ENCODE measurements around the gene PAOX.
"Not testable (repeated sequence)": the region's sequence is repeated elsewhere in the genome, so short reads cannot be mapped to it uniquely, and the experiment has no call there.

The PAOX gene

GRCh38 chr10:133385214-133385613 is 6.2 kb downstream of the PAOX start:
- Mint-ChIP-seq H3K4me1 (peaks cover 19% of the 10 kb centered on the region), H3K36me3 (no peaks in the 10 kb centered on the region), H3K27ac (no peak overlapping the region), H3K9me3 (no peaks in the 10 kb centered on the region), H3K4me3 (no peak overlapping the region), H3K27me3 (no peaks in the 10 kb centered on the region)

- not testable (repeated sequence) for H3K27ac Mint-ChIP-seq, H3K27me3 Mint-ChIP-seq
- peaks cover 36% of the 10 kb centered on the region for H3K4me1 Mint-ChIP-seq
These were observed 7.9 kb downstream of the PAOX start for GRCh38 chr10:133386951-133387350.

GRCh38 chr10:133388236-133388972 is 9.3 kb downstream of the PAOX start:
- Mint-ChIP-seq H3K27ac (peak overlapping the region; percentile 92), H3K36me3 (no peaks in the 10 kb centered on the region), H3K9me3 (no peaks in the 10 kb centered on the region), H3K4me3 (peak overlapping the region; percentile 78), H3K27me3 (no peaks in the 10 kb centered on the region), H3K4me1 (peaks cover 36% of the 10 kb centered on the region)

More at GRCh38 chr10:133386951-133387350, 7.9 kb downstream of the PAOX start:
- not testable (repeated sequence) for H3K9me3 Mint-ChIP-seq, H3K36me3 Mint-ChIP-seq, H3K4me3 Mint-ChIP-seq

GRCh38 chr10:133388973-133389818 is 10.1 kb downstream of the PAOX start:
- Mint-ChIP-seq H3K4me1 (peaks cover 36% of the 10 kb centered on the region), H3K4me3 (peak overlapping the region; percentile 78), H3K27me3 (no peaks in the 10 kb centered on the region), H3K27ac (peak overlapping the region; percentile 92), H3K36me3 (no peaks in the 10 kb centered on the region), H3K9me3 (no peaks in the 10 kb centered on the region)

GRCh38 chr10:133390597-133391248 is 11.7 kb downstream of the PAOX start:
- no peaks in the 10 kb centered on the region for H3K9me3 Mint-ChIP-seq
- H3K36me3 Mint-ChIP-seq = no peaks in the 10 kb centered on the region
- peak overlapping the region; percentile 89 for H3K27ac Mint-ChIP-seq
- peaks cover 44% of the 10 kb centered on the region for H3K4me1 Mint-ChIP-seq
- no peaks in the 10 kb centered on the region for H3K27me3 Mint-ChIP-seq
- peak overlapping the region; percentile 70 for H3K4me3 Mint-ChIP-seq

GRCh38 chr10:133391249-133391635 is 12.2 kb downstream of the PAOX start:
- H3K4me3 Mint-ChIP-seq = peak overlapping the region; percentile 32

GRCh38 chr10:133391761-133392518 is 12.9 kb downstream of the PAOX start:
- Mint-ChIP-seq H3K4me3 (no peak overlapping the region), H3K36me3 (no peaks in the 10 kb centered on the region), H3K4me1 (peaks cover 54% of the 10 kb centered on the region), H3K27me3 (no peaks in the 10 kb centered on the region), H3K9me3 (no peaks in the 10 kb centered on the region), H3K27ac (no peak overlapping the region)

More at GRCh38 chr10:133391249-133391635, 12.2 kb downstream of the PAOX start:
- H3K36me3 Mint-ChIP-seq = no peaks in the 10 kb centered on the region
- H3K9me3 Mint-ChIP-seq = no peaks in the 10 kb centered on the region
- peaks cover 48% of the 10 kb centered on the region for H3K4me1 Mint-ChIP-seq
- H3K27ac Mint-ChIP-seq = no peak overlapping the region
- no peaks in the 10 kb centered on the region for H3K27me3 Mint-ChIP-seq

- Mint-ChIP-seq H3K36me3 (peaks cover 1% of the 10 kb centered on the region), H3K9me3 (no peaks in the 10 kb centered on the region), H3K4me3 (peak overlapping the region; percentile 98), H3K27me3 (no peaks in the 10 kb centered on the region), H3K27ac (peak overlapping the region; percentile 76), H3K4me1 (peaks cover 63% of the 10 kb centered on the region)
These were observed 14.5 kb downstream of the PAOX start for GRCh38 chr10:133393401-133394063.

GRCh38 chr10:133394064-133394663 is 15.1 kb downstream of the PAOX start, which contains the start of gene MTG1:
Gene MTG1, plus strand, starts transcription at chr10:133394157. Its CDS starts 64 bp downstream, at chr10:133394221.
- H3K27me3 Mint-ChIP-seq = no peaks in the 10 kb centered on the region
- H3K36me3 Mint-ChIP-seq = peaks cover 1% of the 10 kb centered on the region
- H3K9me3 Mint-ChIP-seq = no peaks in the 10 kb centered on the region
- H3K27ac Mint-ChIP-seq = peak within 1 kb of the TSS; percentile 98
- peaks cover 58% of the 10 kb centered on the region for H3K4me1 Mint-ChIP-seq
- H3K4me3 Mint-ChIP-seq = peak within 1 kb of the TSS; percentile 98

GRCh38 chr10:133394801-133395221 is 15.7 kb downstream of the PAOX start:
- no peaks in the 10 kb centered on the region for H3K9me3 Mint-ChIP-seq
- H3K4me1 Mint-ChIP-seq = peaks cover 56% of the 10 kb centered on the region
- no peaks in the 10 kb centered on the region for H3K27me3 Mint-ChIP-seq
- H3K36me3 Mint-ChIP-seq = peaks cover 1% of the 10 kb centered on the region
- peak overlapping the region; percentile 98 for H3K27ac Mint-ChIP-seq
- peak overlapping the region; percentile 98 for H3K4me3 Mint-ChIP-seq

- no peak overlapping the region for H3K4me3 Mint-ChIP-seq
- no peaks in the 10 kb centered on the region for H3K27me3 Mint-ChIP-seq
- H3K9me3 Mint-ChIP-seq = no peaks in the 10 kb centered on the region
- peaks cover 1% of the 10 kb centered on the region for H3K36me3 Mint-ChIP-seq
- no peak overlapping the region for H3K27ac Mint-ChIP-seq
- H3K4me1 Mint-ChIP-seq = peaks cover 50% of the 10 kb centered on the region
These were observed 17.1 kb downstream of the PAOX start for GRCh38 chr10:133396035-133396624.

- peaks cover 46% of the 10 kb centered on the region for H3K4me1 Mint-ChIP-seq
- H3K27ac Mint-ChIP-seq = no peak overlapping the region
- H3K9me3 Mint-ChIP-seq = no peaks in the 10 kb centered on the region
- H3K36me3 Mint-ChIP-seq = peaks cover 1% of the 10 kb centered on the region
- H3K27me3 Mint-ChIP-seq = no peaks in the 10 kb centered on the region
- H3K4me3 Mint-ChIP-seq = no peak overlapping the region
These were observed 18.9 kb downstream of the PAOX start for GRCh38 chr10:133397938-133398337.

- H3K4me1 Mint-ChIP-seq = peaks cover 46% of the 10 kb centered on the region
- H3K36me3 Mint-ChIP-seq = peaks cover 6% of the 10 kb centered on the region
- H3K27me3 Mint-ChIP-seq = no peaks in the 10 kb centered on the region
- no peak overlapping the region for H3K4me3 Mint-ChIP-seq
- no peaks in the 10 kb centered on the region for H3K9me3 Mint-ChIP-seq
- no peak overlapping the region for H3K27ac Mint-ChIP-seq
These were observed 20.1 kb downstream of the PAOX start for GRCh38 chr10:133399123-133399601.

All from activated naive CD4-positive, alpha-beta T cell treated with anti-CD3 and anti-CD28 coated beads, Interleukin-2, amount 50 U/mL, for 24 hours (primary cell).